ENCODE measurements around the gene TRIM44.

- TF ChIP-seq CTCF (IDR thresholded peaks at IDR 0.05) (no peak), POLR2AphosphoS5 (IDR thresholded peaks at IDR 0.05) (no peak), POLR2A (IDR thresholded peaks at IDR 0.05) (no peak)
Measured at GRCh38 chr11:35781861-35782470, 119.4 kb downstream of the TRIM44 start.
